OCI-LY7 (cell line): Measurements from ENCODE around the gene TBC1D2B.

Source experiments
- CTCF ChIP-seq: fragments of 200-600 bp; sonication (generic); conservative IDR thresholded peaks from 2 replicates; pipeline ENCODE4 v1.5.1; 2014; ENCODE audit warnings: mild to moderate bottlenecking, antibody characterized with exemption, low read length, moderate library complexity, mixed read lengths
- EZH2phosphoT487 ChIP-seq: fragments of 200-600 bp; sonication (generic); IDR thresholded peaks from 2 replicates; pipeline ENCODE4 v1.6.1; 2018; ENCODE audit warnings: low read depth, borderline replicate concordance, mild to moderate bottlenecking, mixed run types, antibody characterized with exemption, low read length, moderate library complexity, mixed read lengths

- TF ChIP-seq CTCF (no peak), EZH2phosphoT487 (no peak)
Observed at GRCh38 chr15:78037779-78038305, 39.7 kb downstream of the TBC1D2B start.
